ENCODE data around the gene SEPTIN1.

Gene SEPTIN1

GRCh38 chr16:30377050-30377811, 5.1 kb downstream of the SEPTIN1 start:
- DNase-seq (ENCODE audit: low read depth, low spot score) = peak; percentile 59

- no peak for DNase-seq (ENCODE audit: low read depth, low spot score)
Observed at GRCh38 chr16:30376461-30376902, 5.9 kb downstream of the SEPTIN1 start.

- peak; percentile 52 for DNase-seq (ENCODE audit: low read depth, low spot score)
Observed at GRCh38 chr16:30375864-30376263, 6.5 kb downstream of the SEPTIN1 start.

- DNase-seq (ENCODE audit: low read depth, low spot score) = no peak
Observed at GRCh38 chr16:30374538-30374937, 7.8 kb downstream of the SEPTIN1 start, which contains the start of gene MYL11. Gene MYL11 (plus strand): TSS chr16:30374802. CDS start chr16:30374858, 56 bp downstream.

GRCh38 chr16:30372725-30373124, 9.6 kb downstream of the SEPTIN1 start:
- no peak for DNase-seq (ENCODE audit: low read depth, low spot score)

GRCh38 chr16:30372038-30372712, 10.2 kb downstream of the SEPTIN1 start:
- DNase-seq (ENCODE audit: low read depth, low spot score) = no peak

GRCh38 chr16:30371248-30371816, 11.0 kb downstream of the SEPTIN1 start:
- DNase-seq (ENCODE audit: low read depth, low spot score) = no peak

- peak; percentile 100 for DNase-seq (ENCODE audit: low read depth, low spot score)
Observed at GRCh38 chr16:30370456-30371247, 11.7 kb downstream of the SEPTIN1 start, which contains the start of gene TBC1D10B. Gene TBC1D10B (minus strand): TSS chr16:30370494. CDS start chr16:30370183, 311 bp downstream.

GRCh38 chr16:30369938-30370455, 12.4 kb downstream of the SEPTIN1 start:
- DNase-seq (ENCODE audit: low read depth, low spot score) = no peak

- peak; percentile 39 for DNase-seq (ENCODE audit: low read depth, low spot score)
Observed at GRCh38 chr16:30369091-30369937, 13.0 kb downstream of the SEPTIN1 start.

- no peak for DNase-seq (ENCODE audit: low read depth, low spot score)
Observed at GRCh38 chr16:30368792-30369090, 13.6 kb downstream of the SEPTIN1 start.

GRCh38 chr16:30368122-30368791, 14.1 kb downstream of the SEPTIN1 start:
- DNase-seq (ENCODE audit: low read depth, low spot score) = no peak

- no peak for DNase-seq (ENCODE audit: low read depth, low spot score)
Observed at GRCh38 chr16:30367349-30368009, 14.9 kb downstream of the SEPTIN1 start.

- no peak for DNase-seq (ENCODE audit: low read depth, low spot score)
Observed at GRCh38 chr16:30366511-30366910, 15.8 kb downstream of the SEPTIN1 start.

GRCh38 chr16:30365200-30365599, 17.2 kb downstream of the SEPTIN1 start:
- DNase-seq (ENCODE audit: low read depth, low spot score) = no peak

- no peak for DNase-seq (ENCODE audit: low read depth, low spot score)
Observed at GRCh38 chr16:30361180-30361579, 21.2 kb downstream of the SEPTIN1 start.

GRCh38 chr16:30359871-30360170, 22.5 kb downstream of the SEPTIN1 start:
- peak; percentile 56 for DNase-seq (ENCODE audit: low read depth, low spot score)

- DNase-seq (ENCODE audit: low read depth, low spot score) = no peak
Observed at GRCh38 chr16:30358990-30359870, 23.1 kb downstream of the SEPTIN1 start.

GRCh38 chr16:30358577-30358936, 23.8 kb downstream of the SEPTIN1 start:
- no peak for DNase-seq (ENCODE audit: low read depth, low spot score)

Measured in ELF-1 (cell line).